Liver (tissue), 3 donors: ENCODE results near the gene CROCC2.

ENCODE experiments used
- ATF3 ChIP-seq: IDR thresholded peaks from 2 replicates; pipeline ENCODE4 v1.6.1; 2016; ENCODE audit warnings: antibody characterized with exemption
- CTCF ChIP-seq: fragments of 150-350 bp; IDR thresholded peaks from 2 replicates; pipeline ENCODE4 v1.5.1; 2017; ENCODE audit warnings: improper control_type of control experiment, low read depth, low read length; ENCODE audit not compliant: missing input control
- FOXA1 ChIP-seq: IDR thresholded peaks from 2 replicates; pipeline ENCODE4 v1.6.1; 2016; ENCODE audit warnings: antibody characterized with exemption
- GABPA ChIP-seq, 2 donors: IDR thresholded peaks in 1 of 2; conservative IDR thresholded peaks in 1 of 2; 2 replicates each; pipeline ENCODE4 v1.6.1; 2016; ENCODE audit warnings: antibody characterized with exemption in 2 of 2, mild to moderate bottlenecking in 1 of 2, moderate library complexity in 1 of 2
- HNF4A ChIP-seq, 2 donors: conservative IDR thresholded peaks; 2 replicates each; pipeline ENCODE4 v1.6.1; 2016; ENCODE audit warnings: antibody characterized with exemption in 2 of 2, mild to moderate bottlenecking in 2 of 2
- NR2F2 ChIP-seq: IDR thresholded peaks from 2 replicates; pipeline ENCODE4 v1.6.1; 2016; ENCODE audit warnings: antibody characterized with exemption
- RAD21 ChIP-seq, 2 donors: IDR thresholded peaks; 2 replicates each; pipeline ENCODE4 v1.6.1; 2016; ENCODE audit warnings: antibody characterized with exemption in 2 of 2, mild to moderate bottlenecking in 2 of 2
- REST ChIP-seq: IDR thresholded peaks from 2 replicates; pipeline ENCODE4 v1.6.1; 2016; ENCODE audit warnings: antibody characterized with exemption, mild to moderate bottlenecking
- TAF1 ChIP-seq: conservative IDR thresholded peaks from 2 replicates; pipeline ENCODE4 v1.6.1; 2016; ENCODE audit warnings: antibody characterized with exemption, mild to moderate bottlenecking
- TF ChIP-seq, protein P1 (sequence below): IDR thresholded peaks from 2 replicates; pipeline ENCODE4 v1.6.1; 2016; ENCODE audit warnings: antibody characterized with exemption
- donor health status: healthy.
- donor health status: healthy.

DNA sequence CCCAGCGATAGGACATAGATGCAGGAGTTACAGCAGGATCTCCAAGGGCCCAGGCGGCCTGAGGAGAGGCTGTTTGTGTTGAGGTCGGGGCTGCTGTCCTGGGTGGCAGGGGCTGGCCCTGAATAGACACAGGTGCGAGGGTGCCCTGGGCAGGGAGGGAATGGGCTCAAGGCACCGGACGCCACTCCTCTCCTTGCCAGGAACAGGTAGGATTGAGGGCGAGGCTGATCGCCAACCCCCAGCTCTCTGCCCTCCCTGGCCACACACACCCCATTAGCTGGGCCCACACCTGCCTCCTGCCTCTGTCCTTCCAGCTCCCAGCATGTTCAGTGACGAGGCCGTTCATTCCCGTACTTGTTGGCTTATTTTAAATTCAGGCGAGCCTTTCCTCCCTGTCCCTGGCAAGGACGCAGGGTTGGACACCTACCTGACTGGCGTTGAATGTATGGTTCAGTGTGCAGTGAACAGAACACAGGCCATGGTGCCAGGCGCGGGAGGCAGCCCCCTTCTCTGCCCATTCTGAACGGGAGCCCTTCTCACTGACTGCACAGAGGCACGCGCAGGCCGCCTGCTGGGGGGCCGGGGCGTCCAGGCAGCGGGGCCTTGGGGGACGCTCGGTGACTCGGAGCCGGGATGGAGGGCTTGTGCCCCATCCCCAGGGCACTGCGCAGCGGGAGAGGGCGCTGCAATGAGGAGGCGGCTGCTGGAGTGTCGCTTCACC is 51.0 kb downstream of the CROCC2 start:
- no peak for TF ChIP-seq CTCF
- TF ChIP-seq, protein P1, sequence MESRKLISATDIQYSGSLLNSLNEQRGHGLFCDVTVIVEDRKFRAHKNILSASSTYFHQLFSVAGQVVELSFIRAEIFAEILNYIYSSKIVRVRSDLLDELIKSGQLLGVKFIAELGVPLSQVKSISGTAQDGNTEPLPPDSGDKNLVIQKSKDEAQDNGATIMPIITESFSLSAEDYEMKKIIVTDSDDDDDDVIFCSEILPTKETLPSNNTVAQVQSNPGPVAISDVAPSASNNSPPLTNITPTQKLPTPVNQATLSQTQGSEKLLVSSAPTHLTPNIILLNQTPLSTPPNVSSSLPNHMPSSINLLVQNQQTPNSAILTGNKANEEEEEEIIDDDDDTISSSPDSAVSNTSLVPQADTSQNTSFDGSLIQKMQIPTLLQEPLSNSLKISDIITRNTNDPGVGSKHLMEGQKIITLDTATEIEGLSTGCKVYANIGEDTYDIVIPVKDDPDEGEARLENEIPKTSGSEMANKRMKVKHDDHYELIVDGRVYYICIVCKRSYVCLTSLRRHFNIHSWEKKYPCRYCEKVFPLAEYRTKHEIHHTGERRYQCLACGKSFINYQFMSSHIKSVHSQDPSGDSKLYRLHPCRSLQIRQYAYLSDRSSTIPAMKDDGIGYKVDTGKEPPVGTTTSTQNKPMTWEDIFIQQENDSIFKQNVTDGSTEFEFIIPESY, result no peak
- no peak for TF ChIP-seq ATF3
- TF ChIP-seq FOXA1, result no peak
- TF ChIP-seq RAD21 (IDR thresholded peaks at IDR 0.05), result no peak
- no peak for TF ChIP-seq GABPA (IDR thresholded peaks at IDR 0.05 in 1 of 2, conservative IDR thresholded peaks at IDR 0.05 in 1 of 2)
- TF ChIP-seq REST, result no peak
- no peak for TF ChIP-seq NR2F2
- TF ChIP-seq TAF1, result no peak
- TF ChIP-seq HNF4A (conservative IDR thresholded peaks at IDR 0.05), result no peak
